CD8-positive, alpha-beta memory T cell (primary cell): ENCODE measurements around the gene ZNF462. TPM values are rescaled to one million over a fixed set of nuclear protein-coding genes. Genes with fewer than 3 reads are reported as not detected.

ENCODE experiments used
- CTCF ChIA-PET: fragments of 350-600 bp; sonication (Branson Sonifier 250); formaldehyde crosslinking; loops from one replicate; lab custom pipeline; 2021; ENCODE audit warnings: antibody characterized with exemption; lab: Charles Lee
- POLR2A ChIA-PET: fragments of 350-600 bp; sonication (Branson Sonifier 250); formaldehyde crosslinking; loops from one replicate; lab custom pipeline; 2021; ENCODE audit warnings: antibody characterized with exemption; lab: Charles Lee
- DNase-seq, 5 donors: peaks; one replicate each; pipeline versions ENCODE4 v3.0.0 to v3.0.0-alpha.2; 2020 to 2022; ENCODE audit warnings: mixed read lengths in 1 of 5
- H3K27ac ChIP-seq: one replicate; pipeline ENCODE4 v1.7.0; 2013; ENCODE audit warnings: low read depth, mild to moderate bottlenecking, low read length, moderate library complexity
- H3K27me3 ChIP-seq: 2 replicates; pipeline ENCODE4 v1.7.0; 2013; ENCODE audit warnings: low read length, mild to moderate bottlenecking; ENCODE audit not compliant: insufficient read depth, poor library complexity, severe bottlenecking
- H3K36me3 ChIP-seq: 2 replicates; pipeline ENCODE4 v1.7.0; 2013; ENCODE audit warnings: mild to moderate bottlenecking, low read length, moderate library complexity; ENCODE audit not compliant: insufficient read depth
- H3K4me1 ChIP-seq: 2 replicates; pipeline ENCODE4 v1.7.0; 2013; ENCODE audit warnings: mild to moderate bottlenecking, low read length, moderate library complexity; ENCODE audit not compliant: insufficient read depth
- H3K4me3 ChIP-seq: 2 replicates; pipeline ENCODE4 v1.7.0; 2013; ENCODE audit warnings: mild to moderate bottlenecking, low read length
- H3K9me3 ChIP-seq: 2 replicates; pipeline ENCODE4 v1.7.0; 2013; ENCODE audit warnings: mild to moderate bottlenecking, low read length
- H3K27ac Mint-ChIP-seq, 8 donors: one replicate each; pipeline ENCODE4 v1.8.0; 2020 to 2021; ENCODE audit warnings: mixed read lengths in 8 of 8, mild to moderate bottlenecking in 6 of 8, inconsistent platforms in 3 of 8, moderate library complexity in 3 of 8
- H3K27me3 Mint-ChIP-seq, 2 donors: one replicate each; pipeline ENCODE4 v1.8.0; 2020 to 2021; ENCODE audit warnings: mixed read lengths in 2 of 2, mild to moderate bottlenecking in 1 of 2, moderate library complexity in 1 of 2
- H3K36me3 Mint-ChIP-seq, 3 donors: one replicate each; pipeline ENCODE4 v1.8.0; 2020 to 2021; ENCODE audit warnings: mixed read lengths in 3 of 3, inconsistent platforms in 1 of 3, mild to moderate bottlenecking in 1 of 3
- H3K4me1 Mint-ChIP-seq, 3 donors: one replicate each; pipeline ENCODE4 v1.8.0; 2020 to 2021; ENCODE audit warnings: mixed read lengths in 3 of 3, inconsistent platforms in 1 of 3, mild to moderate bottlenecking in 1 of 3
- H3K4me3 Mint-ChIP-seq, 7 donors: one replicate each; pipeline ENCODE4 v1.8.0; 2020 to 2021; ENCODE audit warnings: mixed read lengths in 7 of 7, mild to moderate bottlenecking in 6 of 7, moderate library complexity in 4 of 7, inconsistent platforms in 2 of 7
- H3K9me3 Mint-ChIP-seq, 5 donors: one replicate each; pipeline ENCODE4 v1.8.0; 2020 to 2022; ENCODE audit warnings: mixed read lengths in 5 of 5, mild to moderate bottlenecking in 3 of 5, moderate library complexity in 2 of 5, inconsistent platforms in 1 of 5
- polyA plus RNA-seq: library from polyadenylated mRNA; unstranded; fragments of 300-500 nt; fragmentation: Illumina TruSeq; gene quantifications from one replicate; pipeline ENCODE4 v1.2.3, GENCODE V29; 2021
- total RNA-seq, 2 experiments: library from RNA; stranded (reverse); gene quantifications; one replicate each; pipeline ENCODE4 v1.2.3, GENCODE V29; 2021

Gene ZNF462
- total and polyA plus RNA-seq, 3 experiments from 2014 or later: 0.13 to 0.18 TPM; not detected in 1

GRCh38 chr9:106927916-106928315 is 65.0 kb downstream of the ZNF462 start:
- ChIA-PET POLR2A (no interaction called here), CTCF (no interaction called here)
- Mint-ChIP-seq H3K9me3 (peaks cover 3 to 15% (median 10%) of the 10 kb centered on the region in 5 donors), H3K27me3 (no peaks in the 10 kb centered on the region), H3K4me3 (no peak overlapping the region), H3K4me1 (no peaks in the 10 kb centered on the region), H3K27ac (no peak overlapping the region), H3K36me3 (no peaks in the 10 kb centered on the region)
- Histone ChIP-seq H3K27ac (no peak overlapping the region), H3K36me3 (no peaks in the 10 kb centered on the region), H3K9me3 (no peaks in the 10 kb centered on the region), H3K27me3 (no peaks in the 10 kb centered on the region), H3K4me3 (no peak overlapping the region), H3K4me1 (no peaks in the 10 kb centered on the region)
- no peak for DNase-seq

- no peaks in the 10 kb centered on the region for H3K27me3 Mint-ChIP-seq
- no peaks in the 10 kb centered on the region for H3K4me1 ChIP-seq
Observed at GRCh38 chr9:106928350-106928749, 65.4 kb downstream of the ZNF462 start.

GRCh38 chr9:106929471-106930177 is 66.7 kb downstream of the ZNF462 start:
- Mint-ChIP-seq H3K36me3 (no peaks in the 10 kb centered on the region), H3K27ac (no peak overlapping the region), H3K9me3 (peaks cover 2 to 21% (median 8%) of the 10 kb centered on the region in 5 donors), H3K4me3 (no peak overlapping the region), H3K4me1 (no peaks in the 10 kb centered on the region), H3K27me3 (no peaks in the 10 kb centered on the region)
- H3K4me1 ChIP-seq: no peaks in the 10 kb centered on the region
- POLR2A ChIA-PET: no interaction called here
- CTCF ChIA-PET: no interaction called here
- no peak overlapping the region for H3K4me3 ChIP-seq
- DNase-seq: no peak
- no peaks in the 10 kb centered on the region for H3K36me3 ChIP-seq
- H3K27me3 ChIP-seq: no peaks in the 10 kb centered on the region
- no peak overlapping the region for H3K27ac ChIP-seq
- no peaks in the 10 kb centered on the region for H3K9me3 ChIP-seq

More at GRCh38 chr9:106928350-106928749, 65.4 kb downstream of the ZNF462 start:
- Histone ChIP-seq H3K4me3 (no peak overlapping the region), H3K27ac (no peak overlapping the region), H3K27me3 (no peaks in the 10 kb centered on the region), H3K36me3 (no peaks in the 10 kb centered on the region), H3K9me3 (no peaks in the 10 kb centered on the region)
- Mint-ChIP-seq H3K9me3 (peaks cover 3 to 15% (median 8%) of the 10 kb centered on the region in 5 donors), H3K4me3 (no peak overlapping the region), H3K27ac (no peak overlapping the region), H3K4me1 (no peaks in the 10 kb centered on the region), H3K36me3 (no peaks in the 10 kb centered on the region)
- DNase-seq: no peak
- POLR2A ChIA-PET: no interaction called here
- CTCF ChIA-PET: no interaction called here

GRCh38 chr9:106930477-106930876 is 67.5 kb downstream of the ZNF462 start:
- Histone ChIP-seq H3K27ac (no peak overlapping the region), H3K4me3 (no peak overlapping the region), H3K4me1 (no peaks in the 10 kb centered on the region), H3K36me3 (no peaks in the 10 kb centered on the region), H3K9me3 (no peaks in the 10 kb centered on the region), H3K27me3 (no peaks in the 10 kb centered on the region)
- ChIA-PET CTCF (no interaction called here), POLR2A (no interaction called here)
- Mint-ChIP-seq H3K4me1 (no peaks in the 10 kb centered on the region), H3K36me3 (no peaks in the 10 kb centered on the region), H3K4me3 (no peak overlapping the region), H3K27me3 (no peaks in the 10 kb centered on the region), H3K9me3 (peaks cover 0 to 25% (median 8%) of the 10 kb centered on the region in 5 donors), H3K27ac (no peak overlapping the region)
- DNase-seq: no peak

GRCh38 chr9:106931466-106931865 is 68.5 kb downstream of the ZNF462 start:
- no peak for DNase-seq
- H3K4me3 Mint-ChIP-seq: no peak overlapping the region
- ChIA-PET POLR2A (no interaction called here), CTCF (no interaction called here)
- Histone ChIP-seq H3K4me3 (no peak overlapping the region), H3K27ac (no peak overlapping the region), H3K36me3 (no peaks in the 10 kb centered on the region), H3K4me1 (no peaks in the 10 kb centered on the region), H3K27me3 (no peaks in the 10 kb centered on the region), H3K9me3 (no peaks in the 10 kb centered on the region)
- H3K27ac Mint-ChIP-seq: no peak overlapping the region
- H3K36me3 Mint-ChIP-seq: no peaks in the 10 kb centered on the region
- no peaks in the 10 kb centered on the region for H3K4me1 Mint-ChIP-seq
- no peaks in the 10 kb centered on the region for H3K27me3 Mint-ChIP-seq
- peaks cover 0 to 29% (median 3%) of the 10 kb centered on the region in 5 donors for H3K9me3 Mint-ChIP-seq

GRCh38 chr9:106932178-106932577 is 69.2 kb downstream of the ZNF462 start:
- no peaks in the 10 kb centered on the region for H3K27me3 Mint-ChIP-seq
- DNase-seq: no peak
- POLR2A ChIA-PET: no interaction called here
- H3K4me1 ChIP-seq: no peaks in the 10 kb centered on the region
- no peaks in the 10 kb centered on the region for H3K36me3 ChIP-seq
- H3K27ac ChIP-seq: no peak overlapping the region
- CTCF ChIA-PET: no interaction called here
- no peak overlapping the region for H3K4me3 Mint-ChIP-seq
- H3K27ac Mint-ChIP-seq: no peak overlapping the region
- H3K36me3 Mint-ChIP-seq: no peaks in the 10 kb centered on the region
- H3K4me1 Mint-ChIP-seq: no peaks in the 10 kb centered on the region
- H3K9me3 ChIP-seq: no peaks in the 10 kb centered on the region
- H3K9me3 Mint-ChIP-seq: peaks cover 0 to 29% (median 3%) of the 10 kb centered on the region in 5 donors
- no peaks in the 10 kb centered on the region for H3K27me3 ChIP-seq
- no peak overlapping the region for H3K4me3 ChIP-seq

GRCh38 chr9:106932675-106933074 is 69.7 kb downstream of the ZNF462 start:
- H3K36me3 ChIP-seq: no peaks in the 10 kb centered on the region
- Mint-ChIP-seq H3K27ac (no peak overlapping the region), H3K27me3 (no peaks in the 10 kb centered on the region), H3K36me3 (no peaks in the 10 kb centered on the region), H3K9me3 (peaks cover 0 to 29% (median 3%) of the 10 kb centered on the region in 5 donors), H3K4me1 (no peaks in the 10 kb centered on the region), H3K4me3 (no peak overlapping the region)
- H3K27me3 ChIP-seq: no peaks in the 10 kb centered on the region
- H3K27ac ChIP-seq: no peak overlapping the region
- no peaks in the 10 kb centered on the region for H3K4me1 ChIP-seq
- CTCF ChIA-PET: no interaction called here
- H3K4me3 ChIP-seq: no peak overlapping the region
- no peak for DNase-seq
- no peaks in the 10 kb centered on the region for H3K9me3 ChIP-seq
- POLR2A ChIA-PET: no interaction called here

- no peaks in the 10 kb centered on the region for H3K36me3 Mint-ChIP-seq
- peaks cover 0 to 29% (median 3%) of the 10 kb centered on the region in 5 donors for H3K9me3 Mint-ChIP-seq
- CTCF ChIA-PET: no interaction called here
- Histone ChIP-seq H3K4me3 (no peak overlapping the region), H3K36me3 (no peaks in the 10 kb centered on the region), H3K27me3 (no peaks in the 10 kb centered on the region), H3K27ac (no peak overlapping the region), H3K9me3 (no peaks in the 10 kb centered on the region), H3K4me1 (no peaks in the 10 kb centered on the region)
- no peaks in the 10 kb centered on the region for H3K27me3 Mint-ChIP-seq
- POLR2A ChIA-PET: no interaction called here
- no peak for DNase-seq
- H3K4me1 Mint-ChIP-seq: no peaks in the 10 kb centered on the region
- no peak overlapping the region for H3K27ac Mint-ChIP-seq
- no peak overlapping the region for H3K4me3 Mint-ChIP-seq
Observed at GRCh38 chr9:106933470-106933869, 70.5 kb downstream of the ZNF462 start.
